GM23338 (cell line): ENCODE measurements around the gene ESR1. TPM values are rescaled to one million over a fixed set of nuclear protein-coding genes. Genes with fewer than 3 reads are reported as not detected.

Experiments used
- ATAC-seq: fragments of 200-7000 bp; cut with Tn5 transposase; 3 replicates; pipeline ENCODE4 v1.9.1; 2020
- DNase-seq: peaks from one replicate; pipeline ENCODE4 v3.0.0-alpha.2; 2015; ENCODE audit warnings: low spot score
- H2AFZ ChIP-seq: fragments of 200-600 bp; sonication (generic); 2 replicates; pipeline ENCODE4 v1.8.0; 2016; ENCODE audit warnings: antibody characterized with exemption, mild to moderate bottlenecking, moderate library complexity
- H3F3A ChIP-seq: fragments of 200-600 bp; sonication (generic); replicated peaks from 2 replicates; pipeline ENCODE4 v1.8.0; 2017; ENCODE audit warnings: antibody characterized with exemption, mixed run types, low read depth
- H3K27ac ChIP-seq: fragments of 200-600 bp; sonication (generic); 2 replicates; pipeline ENCODE4 v1.6.1; 2016; ENCODE audit warnings: low read depth
- H3K27me3 ChIP-seq: fragments of 200-600 bp; sonication (generic); 2 replicates; pipeline ENCODE4 v1.8.0; 2016; ENCODE audit warnings: mild to moderate bottlenecking, mixed run types, moderate library complexity; ENCODE audit not compliant: insufficient read depth
- H3K36me3 ChIP-seq: fragments of 200-600 bp; sonication (generic); 2 replicates; pipeline ENCODE4 v1.8.0; 2016; ENCODE audit warnings: mild to moderate bottlenecking; ENCODE audit not compliant: insufficient read depth
- H3K4me1 ChIP-seq: fragments of 200-600 bp; sonication (generic); 2 replicates; pipeline ENCODE4 v1.8.0; 2016; ENCODE audit warnings: mild to moderate bottlenecking, moderate library complexity; ENCODE audit not compliant: insufficient read depth
- H3K4me2 ChIP-seq: fragments of 200-600 bp; sonication (generic); 2 replicates; pipeline ENCODE4 v1.7.1; 2017; ENCODE audit warnings: mixed run types
- H3K4me3 ChIP-seq: fragments of 200-600 bp; sonication (generic); 2 replicates; pipeline ENCODE4 v1.6.1; 2016; ENCODE audit warnings: mixed run types
- H3K79me2 ChIP-seq: fragments of 200-600 bp; sonication (generic); replicated peaks from 2 replicates; pipeline ENCODE4 v1.8.0; 2017; ENCODE audit warnings: mild to moderate bottlenecking; ENCODE audit not compliant: insufficient read depth
- H3K9me2 ChIP-seq: fragments of 200-600 bp; sonication (generic); 2 replicates; pipeline ENCODE4 v1.8.0; 2017; ENCODE audit not compliant: insufficient read depth
- H4K20me1 ChIP-seq: fragments of 200-600 bp; sonication (generic); replicated peaks from 2 replicates; pipeline ENCODE4 v1.8.0; 2017; ENCODE audit warnings: mild to moderate bottlenecking; ENCODE audit not compliant: insufficient read depth
- H3K27ac Mint-ChIP-seq: 2 replicates; pipeline ENCODE4 v1.8.0; 2020; ENCODE audit warnings: inconsistent platforms, mild to moderate bottlenecking, moderate library complexity, mixed read lengths
- H3K27me3 Mint-ChIP-seq: 3 replicates; pipeline ENCODE4 v1.8.0; 2022; ENCODE audit warnings: low read depth, mild to moderate bottlenecking, moderate library complexity, mixed read lengths, inconsistent platforms; ENCODE audit not compliant: insufficient read depth, poor library complexity
- H3K36me3 Mint-ChIP-seq: 3 replicates; pipeline ENCODE4 v1.8.0; 2021; ENCODE audit warnings: low read depth, mild to moderate bottlenecking, inconsistent platforms, moderate library complexity, mixed read lengths
- H3K4me1 Mint-ChIP-seq: 3 replicates; pipeline ENCODE4 v1.8.0; 2020; ENCODE audit warnings: mild to moderate bottlenecking, inconsistent platforms, mixed read lengths
- H3K4me3 Mint-ChIP-seq: 3 replicates; pipeline ENCODE4 v1.8.0; 2021; ENCODE audit warnings: moderate library complexity, mild to moderate bottlenecking, inconsistent platforms, mixed read lengths
- H3K9me3 Mint-ChIP-seq: 3 replicates; pipeline ENCODE4 v1.8.0; 2020; ENCODE audit warnings: moderate library complexity, mild to moderate bottlenecking, inconsistent platforms, mixed read lengths
- CREB1 ChIP-seq: fragments of 250-450 bp; sonication (Bioruptor Pico); IDR thresholded peaks from 2 replicates; pipeline ENCODE4 v1.5.0; 2020; ENCODE audit warnings: low read depth, mild to moderate bottlenecking, moderate library complexity
- EZH2 ChIP-seq: fragments of 200-600 bp; sonication (generic); IDR thresholded peaks from one replicate; pipeline ENCODE4 v1.8.0; 2017; ENCODE audit warnings: antibody characterized with exemption, mild to moderate bottlenecking, low read depth; ENCODE audit not compliant: unreplicated experiment
- EZH2phosphoT487 ChIP-seq: fragments of 200-600 bp; sonication (generic); IDR thresholded peaks from one replicate; pipeline ENCODE4 v1.8.1; 2018; ENCODE audit warnings: antibody characterized with exemption; ENCODE audit not compliant: unreplicated experiment
- JUNB ChIP-seq: IDR thresholded peaks from one replicate; pipeline ENCODE4 v1.6.1; 2016; ENCODE audit warnings: antibody characterized with exemption; ENCODE audit not compliant: unreplicated experiment
- NANOG ChIP-seq: IDR thresholded peaks from 2 replicates; pipeline ENCODE4 v1.6.1; 2016; ENCODE audit warnings: antibody characterized with exemption, borderline replicate concordance
- POLR2AphosphoS5 ChIP-seq: IDR thresholded peaks from 2 replicates; pipeline ENCODE4 v1.6.1; 2016; ENCODE audit warnings: antibody characterized with exemption, low read depth
- STAT1 ChIP-seq: IDR thresholded peaks from one replicate; pipeline ENCODE4 v1.6.1; 2016; ENCODE audit warnings: antibody characterized with exemption; ENCODE audit not compliant: unreplicated experiment
- ZNF114 ChIP-seq: fragments of 250-450 bp; sonication (Bioruptor Pico); IDR thresholded peaks from 2 replicates; pipeline ENCODE4 v1.5.0; 2020; ENCODE audit warnings: mild to moderate bottlenecking, moderate library complexity
- ZNF331 ChIP-seq: fragments of 250-450 bp; sonication (Bioruptor Pico); IDR thresholded peaks from 2 replicates; pipeline ENCODE4 v1.5.0; 2020; ENCODE audit warnings: low read depth, mild to moderate bottlenecking, moderate library complexity
- polyA plus RNA-seq: library from polyadenylated mRNA; unstranded; fragments of >200 nt; fragmentation: Nextera tagmentation; extraction: Ambion mirVana; gene quantifications from 2 replicates; pipeline ENCODE4 v1.2.1, GENCODE V29; 2016
- total RNA-seq: library from RNA; depleted of rRNA; stranded (reverse); fragments of >200 nt; shearing (Covaris generic); gene quantifications from 2 replicates; pipeline ENCODE4 v1.2.3, GENCODE V29; 2014
- TF ChIP-seq, protein P1 (sequence below): fragments of 250-450 bp; sonication (Bioruptor Pico); IDR thresholded peaks from 2 replicates; pipeline ENCODE4 v1.5.0; 2020; ENCODE audit warnings: mild to moderate bottlenecking, moderate library complexity
- TF ChIP-seq, protein P2 (sequence below), 2 experiments: fragments of 200-600 bp in 1 of 2; sonication (generic) in 1 of 2; conservative IDR thresholded peaks; 2 replicates each; pipeline versions ENCODE4 v1.5.1 to v1.6.1; 2016 to 2017; ENCODE audit warnings: antibody characterized with exemption in 2 of 2, low read depth in 2 of 2, mild to moderate bottlenecking in 2 of 2, moderate library complexity in 1 of 2
- TF ChIP-seq, protein P3 (sequence below): IDR thresholded peaks from one replicate; pipeline ENCODE4 v1.6.1; 2018; ENCODE audit warnings: antibody characterized with exemption; ENCODE audit not compliant: unreplicated experiment
- TF ChIP-seq, protein P4 (sequence below): IDR thresholded peaks from 2 replicates; pipeline ENCODE4 v1.6.1; 2016; ENCODE audit warnings: antibody characterized with exemption

Gene ESR1
- total and polyA plus RNA-seq, 2 experiments from 2014 or later: 0.94 TPM; not detected in 1

DNA sequence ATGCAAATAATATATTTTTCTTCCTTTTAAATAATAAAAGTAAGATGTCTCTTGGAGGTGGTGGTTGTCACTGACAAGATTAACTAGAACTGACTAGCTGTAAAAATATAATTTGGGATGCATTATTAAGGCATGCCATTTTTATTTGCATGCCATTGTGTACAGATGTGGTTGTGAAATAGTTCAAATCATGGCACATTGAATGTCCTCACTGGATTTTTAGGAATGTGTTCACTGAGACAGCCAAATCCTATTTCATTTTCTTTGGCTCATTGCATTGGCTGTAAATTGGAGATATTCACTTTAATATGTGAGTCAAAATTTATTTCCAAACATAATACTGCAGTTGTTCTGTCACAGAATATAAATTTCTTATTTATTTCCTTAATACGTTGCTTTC, 62.3 kb downstream of the ESR1 start:
- no peaks in the 10 kb centered on the region for H3K36me3 Mint-ChIP-seq
- Histone ChIP-seq H3K27me3 (no peaks in the 10 kb centered on the region), H3K4me1 (no peaks in the 10 kb centered on the region), H2AFZ (no peak overlapping the region), H3K27ac (no peak overlapping the region), H3K4me2 (no peak overlapping the region), H4K20me1 (no peaks in the 10 kb centered on the region), H3K36me3 (no peaks in the 10 kb centered on the region), H3K79me2 (no peaks in the 10 kb centered on the region), H3F3A (no peaks in the 10 kb centered on the region), H3K4me3 (no peak overlapping the region), H3K9me2 (no peaks in the 10 kb centered on the region; the same call in 1 of the 2 replicates)
- no peak for TF ChIP-seq STAT1
- TF ChIP-seq ZNF331 (CRISPR knock-in tag): no peak
- no peak for TF ChIP-seq ZNF114
- no peak for TF ChIP-seq JUNB
- TF ChIP-seq, protein P1, sequence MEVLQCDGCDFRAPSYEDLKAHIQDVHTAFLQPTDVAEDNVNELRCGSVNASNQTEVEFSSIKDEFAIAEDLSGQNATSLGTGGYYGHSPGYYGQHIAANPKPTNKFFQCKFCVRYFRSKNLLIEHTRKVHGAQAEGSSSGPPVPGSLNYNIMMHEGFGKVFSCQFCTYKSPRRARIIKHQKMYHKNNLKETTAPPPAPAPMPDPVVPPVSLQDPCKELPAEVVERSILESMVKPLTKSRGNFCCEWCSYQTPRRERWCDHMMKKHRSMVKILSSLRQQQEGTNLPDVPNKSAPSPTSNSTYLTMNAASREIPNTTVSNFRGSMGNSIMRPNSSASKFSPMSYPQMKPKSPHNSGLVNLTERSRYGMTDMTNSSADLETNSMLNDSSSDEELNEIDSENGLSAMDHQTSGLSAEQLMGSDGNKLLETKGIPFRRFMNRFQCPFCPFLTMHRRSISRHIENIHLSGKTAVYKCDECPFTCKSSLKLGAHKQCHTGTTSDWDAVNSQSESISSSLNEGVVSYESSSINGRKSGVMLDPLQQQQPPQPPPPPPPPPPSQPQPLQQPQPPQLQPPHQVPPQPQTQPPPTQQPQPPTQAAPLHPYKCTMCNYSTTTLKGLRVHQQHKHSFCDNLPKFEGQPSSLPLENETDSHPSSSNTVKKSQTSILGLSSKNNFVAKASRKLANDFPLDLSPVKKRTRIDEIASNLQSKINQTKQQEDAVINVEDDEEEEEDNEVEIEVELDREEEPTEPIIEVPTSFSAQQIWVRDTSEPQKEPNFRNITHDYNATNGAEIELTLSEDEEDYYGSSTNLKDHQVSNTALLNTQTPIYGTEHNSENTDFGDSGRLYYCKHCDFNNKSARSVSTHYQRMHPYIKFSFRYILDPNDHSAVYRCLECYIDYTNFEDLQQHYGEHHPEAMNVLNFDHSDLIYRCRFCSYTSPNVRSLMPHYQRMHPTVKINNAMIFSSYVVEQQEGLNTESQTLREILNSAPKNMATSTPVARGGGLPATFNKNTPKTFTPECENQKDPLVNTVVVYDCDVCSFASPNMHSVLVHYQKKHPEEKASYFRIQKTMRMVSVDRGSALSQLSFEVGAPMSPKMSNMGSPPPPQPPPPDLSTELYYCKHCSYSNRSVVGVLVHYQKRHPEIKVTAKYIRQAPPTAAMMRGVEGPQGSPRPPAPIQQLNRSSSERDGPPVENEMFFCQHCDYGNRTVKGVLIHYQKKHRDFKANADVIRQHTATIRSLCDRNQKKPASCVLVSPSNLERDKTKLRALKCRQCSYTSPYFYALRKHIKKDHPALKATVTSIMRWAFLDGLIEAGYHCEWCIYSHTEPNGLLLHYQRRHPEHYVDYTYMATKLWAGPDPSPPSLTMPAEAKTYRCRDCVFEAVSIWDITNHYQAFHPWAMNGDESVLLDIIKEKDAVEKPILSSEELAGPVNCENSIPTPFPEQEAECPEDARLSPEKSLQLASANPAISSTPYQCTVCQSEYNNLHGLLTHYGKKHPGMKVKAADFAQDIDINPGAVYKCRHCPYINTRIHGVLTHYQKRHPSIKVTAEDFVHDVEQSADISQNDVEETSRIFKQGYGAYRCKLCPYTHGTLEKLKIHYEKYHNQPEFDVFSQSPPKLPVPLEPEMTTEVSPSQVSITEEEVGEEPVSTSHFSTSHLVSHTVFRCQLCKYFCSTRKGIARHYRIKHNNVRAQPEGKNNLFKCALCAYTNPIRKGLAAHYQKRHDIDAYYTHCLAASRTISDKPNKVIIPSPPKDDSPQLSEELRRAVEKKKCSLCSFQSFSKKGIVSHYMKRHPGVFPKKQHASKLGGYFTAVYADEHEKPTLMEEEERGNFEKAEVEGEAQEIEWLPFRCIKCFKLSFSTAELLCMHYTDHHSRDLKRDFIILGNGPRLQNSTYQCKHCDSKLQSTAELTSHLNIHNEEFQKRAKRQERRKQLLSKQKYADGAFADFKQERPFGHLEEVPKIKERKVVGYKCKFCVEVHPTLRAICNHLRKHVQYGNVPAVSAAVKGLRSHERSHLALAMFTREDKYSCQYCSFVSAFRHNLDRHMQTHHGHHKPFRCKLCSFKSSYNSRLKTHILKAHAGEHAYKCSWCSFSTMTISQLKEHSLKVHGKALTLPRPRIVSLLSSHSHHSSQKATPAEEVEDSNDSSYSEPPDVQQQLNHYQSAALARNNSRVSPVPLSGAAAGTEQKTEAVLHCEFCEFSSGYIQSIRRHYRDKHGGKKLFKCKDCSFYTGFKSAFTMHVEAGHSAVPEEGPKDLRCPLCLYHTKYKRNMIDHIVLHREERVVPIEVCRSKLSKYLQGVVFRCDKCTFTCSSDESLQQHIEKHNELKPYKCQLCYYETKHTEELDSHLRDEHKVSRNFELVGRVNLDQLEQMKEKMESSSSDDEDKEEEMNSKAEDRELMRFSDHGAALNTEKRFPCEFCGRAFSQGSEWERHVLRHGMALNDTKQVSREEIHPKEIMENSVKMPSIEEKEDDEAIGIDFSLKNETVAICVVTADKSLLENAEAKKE (CRISPR knock-in tag): no peak
- TF ChIP-seq, protein P2, sequence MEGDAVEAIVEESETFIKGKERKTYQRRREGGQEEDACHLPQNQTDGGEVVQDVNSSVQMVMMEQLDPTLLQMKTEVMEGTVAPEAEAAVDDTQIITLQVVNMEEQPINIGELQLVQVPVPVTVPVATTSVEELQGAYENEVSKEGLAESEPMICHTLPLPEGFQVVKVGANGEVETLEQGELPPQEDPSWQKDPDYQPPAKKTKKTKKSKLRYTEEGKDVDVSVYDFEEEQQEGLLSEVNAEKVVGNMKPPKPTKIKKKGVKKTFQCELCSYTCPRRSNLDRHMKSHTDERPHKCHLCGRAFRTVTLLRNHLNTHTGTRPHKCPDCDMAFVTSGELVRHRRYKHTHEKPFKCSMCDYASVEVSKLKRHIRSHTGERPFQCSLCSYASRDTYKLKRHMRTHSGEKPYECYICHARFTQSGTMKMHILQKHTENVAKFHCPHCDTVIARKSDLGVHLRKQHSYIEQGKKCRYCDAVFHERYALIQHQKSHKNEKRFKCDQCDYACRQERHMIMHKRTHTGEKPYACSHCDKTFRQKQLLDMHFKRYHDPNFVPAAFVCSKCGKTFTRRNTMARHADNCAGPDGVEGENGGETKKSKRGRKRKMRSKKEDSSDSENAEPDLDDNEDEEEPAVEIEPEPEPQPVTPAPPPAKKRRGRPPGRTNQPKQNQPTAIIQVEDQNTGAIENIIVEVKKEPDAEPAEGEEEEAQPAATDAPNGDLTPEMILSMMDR (conservative IDR thresholded peaks at IDR 0.05; ENCODE audit: low read depth in 2 of 2): no peak
- no peak for TF ChIP-seq CREB1 (CRISPR knock-in tag)
- TF ChIP-seq EZH2phosphoT487: no peak
- TF ChIP-seq EZH2: no peak
- TF ChIP-seq, protein P3, sequence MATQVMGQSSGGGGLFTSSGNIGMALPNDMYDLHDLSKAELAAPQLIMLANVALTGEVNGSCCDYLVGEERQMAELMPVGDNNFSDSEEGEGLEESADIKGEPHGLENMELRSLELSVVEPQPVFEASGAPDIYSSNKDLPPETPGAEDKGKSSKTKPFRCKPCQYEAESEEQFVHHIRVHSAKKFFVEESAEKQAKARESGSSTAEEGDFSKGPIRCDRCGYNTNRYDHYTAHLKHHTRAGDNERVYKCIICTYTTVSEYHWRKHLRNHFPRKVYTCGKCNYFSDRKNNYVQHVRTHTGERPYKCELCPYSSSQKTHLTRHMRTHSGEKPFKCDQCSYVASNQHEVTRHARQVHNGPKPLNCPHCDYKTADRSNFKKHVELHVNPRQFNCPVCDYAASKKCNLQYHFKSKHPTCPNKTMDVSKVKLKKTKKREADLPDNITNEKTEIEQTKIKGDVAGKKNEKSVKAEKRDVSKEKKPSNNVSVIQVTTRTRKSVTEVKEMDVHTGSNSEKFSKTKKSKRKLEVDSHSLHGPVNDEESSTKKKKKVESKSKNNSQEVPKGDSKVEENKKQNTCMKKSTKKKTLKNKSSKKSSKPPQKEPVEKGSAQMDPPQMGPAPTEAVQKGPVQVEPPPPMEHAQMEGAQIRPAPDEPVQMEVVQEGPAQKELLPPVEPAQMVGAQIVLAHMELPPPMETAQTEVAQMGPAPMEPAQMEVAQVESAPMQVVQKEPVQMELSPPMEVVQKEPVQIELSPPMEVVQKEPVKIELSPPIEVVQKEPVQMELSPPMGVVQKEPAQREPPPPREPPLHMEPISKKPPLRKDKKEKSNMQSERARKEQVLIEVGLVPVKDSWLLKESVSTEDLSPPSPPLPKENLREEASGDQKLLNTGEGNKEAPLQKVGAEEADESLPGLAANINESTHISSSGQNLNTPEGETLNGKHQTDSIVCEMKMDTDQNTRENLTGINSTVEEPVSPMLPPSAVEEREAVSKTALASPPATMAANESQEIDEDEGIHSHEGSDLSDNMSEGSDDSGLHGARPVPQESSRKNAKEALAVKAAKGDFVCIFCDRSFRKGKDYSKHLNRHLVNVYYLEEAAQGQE: no peak
- no peak for TF ChIP-seq NANOG
- no peak for TF ChIP-seq POLR2AphosphoS5
- TF ChIP-seq, protein P4, sequence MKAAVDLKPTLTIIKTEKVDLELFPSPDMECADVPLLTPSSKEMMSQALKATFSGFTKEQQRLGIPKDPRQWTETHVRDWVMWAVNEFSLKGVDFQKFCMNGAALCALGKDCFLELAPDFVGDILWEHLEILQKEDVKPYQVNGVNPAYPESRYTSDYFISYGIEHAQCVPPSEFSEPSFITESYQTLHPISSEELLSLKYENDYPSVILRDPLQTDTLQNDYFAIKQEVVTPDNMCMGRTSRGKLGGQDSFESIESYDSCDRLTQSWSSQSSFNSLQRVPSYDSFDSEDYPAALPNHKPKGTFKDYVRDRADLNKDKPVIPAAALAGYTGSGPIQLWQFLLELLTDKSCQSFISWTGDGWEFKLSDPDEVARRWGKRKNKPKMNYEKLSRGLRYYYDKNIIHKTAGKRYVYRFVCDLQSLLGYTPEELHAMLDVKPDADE: no peak
- H3K27ac Mint-ChIP-seq: no peak overlapping the region
- H3K9me3 Mint-ChIP-seq: peaks cover 7% of the 10 kb centered on the region; the same call in 2 of the 3 replicates
- ATAC-seq (no peak), DNase-seq (no peak)
- H3K4me3 Mint-ChIP-seq: no peak overlapping the region
- no peaks in the 10 kb centered on the region for H3K4me1 Mint-ChIP-seq
- H3K27me3 Mint-ChIP-seq: peaks cover 1% of the 10 kb centered on the region
